ENCODE measurements around the gene LY9. TPM values are rescaled to one million over a fixed set of nuclear protein-coding genes. Genes with fewer than 3 reads are reported as not detected.

The LY9 gene
- total and polyA plus RNA-seq, 2 experiments from 2014 or later = not detected

DNA sequence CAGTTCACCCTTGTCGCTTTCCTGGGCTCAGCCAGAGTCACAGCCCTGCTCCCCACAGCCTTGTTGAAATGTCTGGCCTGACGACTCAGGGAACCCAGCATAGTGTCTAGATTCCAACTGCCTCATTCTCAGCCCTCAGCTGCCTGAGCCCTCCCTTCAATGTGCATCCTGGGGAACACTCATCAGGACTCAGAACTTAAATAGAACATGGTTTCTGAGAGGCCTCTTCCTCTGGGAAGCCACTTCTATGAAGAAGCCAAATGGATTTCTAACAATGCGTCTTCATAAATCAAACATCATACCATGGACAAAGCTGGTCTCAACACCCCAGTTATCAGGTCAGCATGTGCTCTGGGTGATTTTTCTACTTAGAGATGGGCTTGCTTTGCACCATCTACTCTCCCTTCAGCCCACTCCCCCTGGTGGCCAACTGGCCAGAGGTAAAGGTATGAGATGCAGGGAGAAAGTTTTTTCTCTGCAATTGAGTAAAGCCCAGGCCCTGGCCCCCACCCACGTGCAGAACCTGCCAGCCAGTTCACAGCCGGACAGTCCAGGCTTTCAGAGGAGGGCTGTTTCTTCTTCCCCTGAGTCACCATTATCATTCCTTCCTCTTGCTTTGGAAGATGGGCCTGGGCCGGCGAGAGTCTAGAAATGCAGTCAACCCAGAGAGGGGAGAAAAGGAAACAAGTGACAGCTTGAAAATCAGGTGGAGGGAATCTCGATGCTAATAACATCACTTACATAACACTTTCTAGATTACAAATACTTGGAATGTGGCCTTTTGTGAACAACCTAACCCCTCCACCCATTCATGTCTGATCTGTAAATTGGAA lies 34.6 kb downstream of the LY9 start:
- Mint-ChIP-seq H3K27ac (no peak overlapping the region), H3K27me3 (ENCODE audit: insufficient read depth, low read depth, poor library complexity) (peaks cover 9% of the 10 kb centered on the region), H3K4me1 (peaks cover 12% of the 10 kb centered on the region), H3K36me3 (ENCODE audit: low read depth) (no peaks in the 10 kb centered on the region), H3K9me3 (no peaks in the 10 kb centered on the region), H3K4me3 (no peak overlapping the region)
- peak; percentile 92 to 95 for TF ChIP-seq CTCF (conservative IDR thresholded peaks at IDR 0.05; ENCODE audit: low read depth in 2 of 2)
- no peak for TF ChIP-seq NANOG (IDR thresholded peaks at IDR 0.05; ENCODE audit: borderline replicate concordance)
- H3K79me2 ChIP-seq (replicated peaks; ENCODE audit: insufficient read depth) = no peaks in the 10 kb centered on the region
- H3K4me3 ChIP-seq = no peak overlapping the region
- H3K4me2 ChIP-seq = no peak overlapping the region
- H3K4me1 ChIP-seq (ENCODE audit: insufficient read depth) = peaks cover 5% of the 10 kb centered on the region; the same call in 1 of the 2 replicates
- ATAC-seq (peak; percentile 99), DNase-seq (ENCODE audit: low spot score) (peak; percentile 95)
- no peaks in the 10 kb centered on the region for H3K27me3 ChIP-seq (ENCODE audit: insufficient read depth)
- no peaks in the 10 kb centered on the region for H4K20me1 ChIP-seq (replicated peaks; ENCODE audit: insufficient read depth)
- H3F3A ChIP-seq (replicated peaks; ENCODE audit: low read depth) = no peaks in the 10 kb centered on the region
- no peak overlapping the region for H3K27ac ChIP-seq (ENCODE audit: low read depth)
- no peaks in the 10 kb centered on the region for H3K36me3 ChIP-seq (ENCODE audit: insufficient read depth)
- peak overlapping the region; percentile 74 for H2AFZ ChIP-seq
- peaks cover 5% of the 10 kb centered on the region; the same call in 1 of the 2 replicates for H3K9me2 ChIP-seq (ENCODE audit: insufficient read depth)

- H3K9me2 ChIP-seq (ENCODE audit: insufficient read depth) = no peaks in the 10 kb centered on the region
- peak; percentile 83 for DNase-seq (ENCODE audit: low spot score)
- no peaks in the 10 kb centered on the region for H3F3A ChIP-seq (replicated peaks; ENCODE audit: low read depth)
- Mint-ChIP-seq H3K36me3 (ENCODE audit: low read depth) (no peaks in the 10 kb centered on the region), H3K4me1 (peaks cover 20% of the 10 kb centered on the region), H3K27me3 (ENCODE audit: insufficient read depth, low read depth, poor library complexity) (peaks cover 4% of the 10 kb centered on the region), H3K9me3 (no peaks in the 10 kb centered on the region), H3K4me3 (no peak overlapping the region), H3K27ac (no peak overlapping the region)
- no peak overlapping the region for H3K4me2 ChIP-seq
- no peaks in the 10 kb centered on the region for H3K27me3 ChIP-seq (ENCODE audit: insufficient read depth)
- TF ChIP-seq CTCF (conservative IDR thresholded peaks at IDR 0.05; ENCODE audit: low read depth in 2 of 2) = peak; percentile 82 to 97
- no peak for TF ChIP-seq EZH2 (IDR thresholded peaks at IDR 0.05; ENCODE audit: low read depth, unreplicated experiment)
- H3K79me2 ChIP-seq (replicated peaks; ENCODE audit: insufficient read depth) = no peaks in the 10 kb centered on the region
- peaks cover 11% of the 10 kb centered on the region for H3K4me1 ChIP-seq (ENCODE audit: insufficient read depth)
- H4K20me1 ChIP-seq (replicated peaks; ENCODE audit: insufficient read depth) = no peaks in the 10 kb centered on the region
- H3K36me3 ChIP-seq (ENCODE audit: insufficient read depth) = no peaks in the 10 kb centered on the region
- ATAC-seq = no peak
- H2AFZ ChIP-seq = no peak overlapping the region
- H3K27ac ChIP-seq (ENCODE audit: low read depth) = no peak overlapping the region
- H3K4me3 ChIP-seq = no peak overlapping the region
Observed at GRCh38 chr1:160834945-160835565, 39.1 kb downstream of the LY9 start.

Measured in GM23338 (cell line).